ENCODE data around the gene ACOT12. TPM values are rescaled to one million over a fixed set of nuclear protein-coding genes. Genes with fewer than 3 reads are reported as not detected.
A peak's percentile ranks its signal among the peaks of the same experiment; 100 is the strongest.

Gene ACOT12
- total RNA-seq = not detected

- Histone ChIP-seq H3K27ac (no peak within 1 kb of the TSS), H3K4me3 (replicated peaks in 1 of 3) (peak within 1 kb of the TSS in 1 of 3 donors; percentile 28), H3K27me3 (no peaks in the 10 kb centered on the region), H3K36me3 (no peaks in the 10 kb centered on the region), H3K9me3 (no peaks in the 10 kb centered on the region), H3K4me1 (peaks cover 0 to 12% of the 10 kb centered on the region in 2 donors)
- TF ChIP-seq CTCF (IDR thresholded peaks at IDR 0.05) = no peak
- intact Hi-C loops (cut with DNase I) = no loop called here
- WGBS, 2 donors = 8 to 10% methylated on average over 31 to 40 of the region's 77 CpGs
- peak; percentile 24 to 42 for DNase-seq
These were observed at the start of gene ACOT12 for GRCh38 chr5:81393783-81394718. Gene ACOT12, minus strand, starts transcription at chr5:81394134. Its CDS starts 20 bp downstream, at chr5:81394114.

DNA sequence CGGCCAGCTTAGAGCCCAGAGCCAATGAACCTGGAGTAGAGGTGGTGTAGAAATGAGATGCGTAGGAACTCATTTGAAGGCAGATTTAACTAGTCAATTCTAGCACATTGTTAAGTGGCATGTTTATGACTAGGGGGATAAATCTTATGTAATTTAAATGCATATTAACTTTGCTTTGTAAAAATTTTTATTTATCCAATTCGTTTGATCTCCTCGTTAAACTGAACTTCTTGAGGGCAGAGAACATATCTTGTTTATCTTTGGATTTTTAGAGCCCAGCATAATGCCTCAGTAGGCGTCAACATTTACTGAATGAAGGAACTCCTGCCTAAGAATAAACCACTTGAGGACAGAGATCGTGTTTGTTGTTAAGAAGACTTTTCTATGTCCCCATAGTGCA is 41.1 kb upstream of the ACOT12 start:
- intact Hi-C loops (cut with DNase I) = no loop called here
- 88 to 92% methylated on average over 6 of the region's 6 CpGs for WGBS, 2 donors

DNA sequence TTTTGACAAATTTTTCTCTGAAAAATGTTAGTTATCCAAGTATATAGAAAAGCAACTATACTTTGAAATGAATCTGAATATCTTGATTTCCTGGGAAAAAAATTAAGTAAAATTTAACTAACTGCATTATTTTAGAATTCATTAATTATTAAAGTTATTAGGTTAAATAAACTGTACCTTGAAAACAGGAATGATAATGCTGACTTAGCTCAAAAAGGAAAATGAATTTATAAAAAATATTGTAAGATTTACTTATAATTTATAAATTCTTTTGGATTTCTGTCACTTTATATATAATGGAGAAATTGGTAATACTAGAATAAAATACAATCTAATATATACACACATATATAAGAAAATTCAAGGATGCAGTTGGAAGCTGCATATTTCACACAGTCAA is 36.1 kb upstream of the ACOT12 start:
- intact Hi-C loops (cut with DNase I) = loop anchor here (10.0 kb wide), 2 partner anchors 415 to 795 kb away; no protein-coding TSS in a partner anchor
- Histone ChIP-seq H3K27me3 (no peaks in the 10 kb centered on the region), H3K9me3 (no peaks in the 10 kb centered on the region), H3K27ac (no peak overlapping the region), H3K4me1 (peaks cover 3 to 5% of the 10 kb centered on the region in 2 donors), H3K4me3 (replicated peaks in 1 of 3) (no peak overlapping the region), H3K36me3 (no peaks in the 10 kb centered on the region)
- no peak for TF ChIP-seq POLR2A (IDR thresholded peaks at IDR 0.05)
- no peak for TF ChIP-seq CTCF (IDR thresholded peaks at IDR 0.05)
- no peak for DNase-seq

More for the DNA sequence above, 41.1 kb upstream of the ACOT12 start:
- no peak for DNase-seq
- Histone ChIP-seq H3K4me3 (replicated peaks in 1 of 3) (no peak overlapping the region), H3K4me1 (no peaks in the 10 kb centered on the region), H3K9me3 (no peaks in the 10 kb centered on the region), H3K36me3 (no peaks in the 10 kb centered on the region), H3K27me3 (no peaks in the 10 kb centered on the region), H3K27ac (no peak overlapping the region)
- TF ChIP-seq POLR2A (IDR thresholded peaks at IDR 0.05) = no peak
- TF ChIP-seq CTCF (IDR thresholded peaks at IDR 0.05) = no peak

DNA sequence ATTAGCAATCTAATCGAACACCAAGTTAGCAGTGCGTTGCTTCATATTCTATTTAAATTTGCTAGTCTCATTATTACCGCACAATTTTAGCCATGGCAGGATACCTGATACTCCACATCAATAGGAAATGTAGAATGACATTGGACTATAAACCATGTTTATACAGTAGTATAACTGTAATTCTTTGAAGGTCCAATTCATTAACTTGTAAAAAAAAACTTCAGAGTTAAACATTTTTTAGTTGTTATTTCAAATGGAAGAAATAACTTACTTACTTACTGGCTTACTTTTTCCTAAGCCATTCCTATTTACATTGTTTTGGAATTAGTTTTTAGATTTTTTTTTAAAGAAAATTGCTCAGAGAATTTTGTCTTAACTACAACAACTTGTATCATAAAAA is 35.4 kb upstream of the ACOT12 start:
- DNase-seq = no peak
- peaks cover 3 to 5% of the 10 kb centered on the region in 2 donors for H3K4me1 ChIP-seq
- H3K36me3 ChIP-seq = no peaks in the 10 kb centered on the region
- intact Hi-C loops (cut with DNase I) = loop anchor here (10.0 kb wide), 2 partner anchors 415 to 795 kb away; no protein-coding TSS in a partner anchor
- H3K27me3 ChIP-seq = no peaks in the 10 kb centered on the region
- H3K27ac ChIP-seq = no peak overlapping the region
- TF ChIP-seq CTCF (IDR thresholded peaks at IDR 0.05) (no peak), POLR2A (IDR thresholded peaks at IDR 0.05) (no peak)
- no peak overlapping the region for H3K4me3 ChIP-seq (replicated peaks in 1 of 3)
- WGBS, 2 donors = 89 to 92% methylated on average over 3 of the region's 3 CpGs
- H3K9me3 ChIP-seq = no peaks in the 10 kb centered on the region

DNA sequence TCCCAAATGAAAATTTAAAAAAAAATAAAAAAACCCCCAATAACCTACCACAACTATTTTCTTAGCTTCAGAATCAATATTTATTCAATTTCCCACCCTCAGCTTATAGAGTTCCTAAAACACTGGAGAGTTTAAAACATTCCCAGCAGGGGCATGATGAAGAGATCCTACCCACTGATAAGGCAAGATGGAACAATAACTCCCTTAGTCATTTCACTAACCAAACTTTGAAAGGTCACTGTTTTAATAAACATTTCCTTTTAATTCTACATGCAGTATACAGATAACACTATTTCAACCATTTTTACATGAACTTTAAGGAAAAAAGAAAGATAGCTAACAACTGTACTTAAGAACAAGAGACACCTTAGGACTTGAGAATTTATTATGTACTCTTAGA is 34.9 kb upstream of the ACOT12 start:
- no peak overlapping the region for H3K4me3 ChIP-seq (replicated peaks in 1 of 3)
- TF ChIP-seq CTCF (IDR thresholded peaks at IDR 0.05) (no peak), POLR2A (IDR thresholded peaks at IDR 0.05) (no peak)
- H3K9me3 ChIP-seq = no peaks in the 10 kb centered on the region
- no peaks in the 10 kb centered on the region for H3K36me3 ChIP-seq
- intact Hi-C loops (cut with DNase I) = loop anchor here (10.0 kb wide), 2 partner anchors 416 to 796 kb away; no protein-coding TSS in a partner anchor
- peaks cover 3 to 5% of the 10 kb centered on the region in 2 donors for H3K4me1 ChIP-seq
- no peak overlapping the region for H3K27ac ChIP-seq
- H3K27me3 ChIP-seq = no peaks in the 10 kb centered on the region
- no peak for DNase-seq

Data from thyroid gland (tissue), 4 donors.